ENCODE data around the gene PRLHR. TPM values are rescaled to one million over a fixed set of nuclear protein-coding genes. Genes with fewer than 3 reads are reported as not detected.
"Not testable (repeated sequence)": the region's sequence is repeated elsewhere in the genome, so short reads cannot be mapped to it uniquely, and the experiment has no call there.

PRLHR gene
- total and polyA plus RNA-seq, 10 of the 15 experiments (the other 5 are each of a cell fraction or from before 2014, with no cell fraction given) = not detected

DNA sequence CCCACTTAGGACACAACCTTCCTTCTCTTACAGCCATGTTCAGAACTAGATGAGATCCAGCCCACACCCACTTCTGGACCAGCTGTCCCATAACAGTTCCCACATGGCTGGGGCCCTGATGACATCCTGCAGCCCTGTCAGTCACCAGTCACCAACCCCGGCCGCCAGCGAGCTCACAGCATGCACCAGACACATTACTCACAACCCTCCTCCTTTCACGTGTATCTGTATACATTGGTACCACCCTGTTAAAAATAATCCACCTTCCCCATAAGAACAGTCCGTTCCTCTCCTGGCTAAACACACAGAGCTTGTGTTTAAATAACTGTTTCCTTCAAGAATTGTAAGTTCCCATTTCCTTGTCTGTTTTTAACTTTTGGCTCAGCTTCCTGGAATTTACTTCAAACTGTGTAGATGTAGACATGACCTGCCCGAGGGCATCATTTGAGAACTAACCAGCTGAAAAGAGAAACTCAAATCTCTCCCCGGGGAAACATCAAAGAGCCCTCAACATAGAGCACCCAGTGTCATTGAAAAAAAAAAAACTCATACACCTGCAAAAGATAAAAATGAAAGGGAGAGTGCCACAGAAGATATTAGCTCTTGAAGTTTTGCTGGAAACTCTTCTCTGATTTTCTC, 26.0 kb upstream of the PRLHR start:
- FAIRE-seq (no peak), ATAC-seq (no peak), DNase-seq (ENCODE audit: low read depth, low spot score) (no peak)
- ChIA-PET POLR2A (no interaction called here), RAD21 (ENCODE audit: unreplicated experiment) (no interaction called here), SMC1A (ENCODE audit: uncharacterized antibody, unreplicated experiment) (interaction anchor here (0.8 kb wide), 1 partner anchor 15 kb away, joined by 3 read pairs; no protein-coding TSS in a partner anchor), CTCF (no interaction called here)
- Histone ChIP-seq H3K4me3 (no peak overlapping the region), H3K27me3 (replicated peaks in 1 of 2; ENCODE audit: control insufficient read depth in 2 of 2, insufficient read depth in 2 of 2, low read length in 1 of 2) (no peaks in the 10 kb centered on the region; a peak in 2 of 4 replicates), H3K9me3 (replicated peaks; ENCODE audit: control insufficient read depth, insufficient read depth, low read length) (no peaks in the 10 kb centered on the region), H3K9ac (ENCODE audit: control insufficient read depth, insufficient read depth, low read length) (no peak overlapping the region), H3K4me2 (ENCODE audit: control insufficient read depth, insufficient read depth) (no peak overlapping the region), H4K20me1 (ENCODE audit: control insufficient read depth, insufficient read depth) (no peaks in the 10 kb centered on the region), H3K27ac (ENCODE audit: control insufficient read depth, insufficient read depth) (no peak overlapping the region), H2AFZ (ENCODE audit: control insufficient read depth, low read depth, low read length) (no peak overlapping the region), H3K79me2 (ENCODE audit: control insufficient read depth, insufficient read depth, low read length) (no peaks in the 10 kb centered on the region), H3K4me1 (ENCODE audit: control insufficient read depth, insufficient read depth, low read length) (no peaks in the 10 kb centered on the region), H3K36me3 (ENCODE audit: control insufficient read depth in 2 of 2, insufficient read depth in 2 of 2, low read length in 1 of 2) (no peaks in the 10 kb centered on the region)
- no TSS peak for BruUV-seq (replicated peaks)
- 5% methylated on average over 7 of the region's 7 CpGs for WGBS (ENCODE audit: insufficient coverage, insufficient replicate concordance, low lambda C conversion rate, missing lambda C conversion rate)
- TF ChIP-seq, protein P1, sequence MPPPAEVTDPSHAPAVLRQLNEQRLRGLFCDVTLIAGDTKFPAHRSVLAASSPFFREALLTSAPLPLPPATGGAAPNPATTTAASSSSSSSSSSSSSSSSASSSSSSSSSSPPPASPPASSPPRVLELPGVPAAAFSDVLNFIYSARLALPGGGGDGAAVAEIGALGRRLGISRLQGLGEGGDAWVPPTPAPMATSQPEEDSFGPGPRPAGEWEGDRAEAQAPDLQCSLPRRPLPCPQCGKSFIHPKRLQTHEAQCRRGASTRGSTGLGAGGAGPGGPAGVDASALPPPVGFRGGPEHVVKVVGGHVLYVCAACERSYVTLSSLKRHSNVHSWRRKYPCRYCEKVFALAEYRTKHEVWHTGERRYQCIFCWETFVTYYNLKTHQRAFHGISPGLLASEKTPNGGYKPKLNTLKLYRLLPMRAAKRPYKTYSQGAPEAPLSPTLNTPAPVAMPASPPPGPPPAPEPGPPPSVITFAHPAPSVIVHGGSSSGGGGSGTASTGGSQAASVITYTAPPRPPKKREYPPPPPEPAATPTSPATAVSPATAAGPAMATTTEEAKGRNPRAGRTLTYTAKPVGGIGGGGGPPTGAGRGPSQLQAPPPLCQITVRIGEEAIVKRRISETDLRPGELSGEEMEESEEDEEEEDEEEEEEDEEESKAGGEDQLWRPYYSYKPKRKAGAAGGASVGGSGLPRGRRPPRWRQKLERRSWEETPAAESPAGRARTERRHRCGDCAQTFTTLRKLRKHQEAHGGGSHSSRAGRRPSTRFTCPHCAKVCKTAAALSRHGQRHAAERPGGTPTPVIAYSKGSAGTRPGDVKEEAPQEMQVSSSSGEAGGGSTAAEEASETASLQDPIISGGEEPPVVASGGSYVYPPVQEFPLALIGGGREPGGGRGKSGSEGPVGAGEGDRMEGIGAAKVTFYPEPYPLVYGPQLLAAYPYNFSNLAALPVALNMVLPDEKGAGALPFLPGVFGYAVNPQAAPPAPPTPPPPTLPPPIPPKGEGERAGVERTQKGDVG (CRISPR knock-in tag; IDR thresholded peaks at IDR 0.05) = no peak
- TF ChIP-seq, protein P2, sequence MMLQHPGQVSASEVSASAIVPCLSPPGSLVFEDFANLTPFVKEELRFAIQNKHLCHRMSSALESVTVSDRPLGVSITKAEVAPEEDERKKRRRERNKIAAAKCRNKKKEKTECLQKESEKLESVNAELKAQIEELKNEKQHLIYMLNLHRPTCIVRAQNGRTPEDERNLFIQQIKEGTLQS (IDR thresholded peaks at IDR 0.05; ENCODE audit: borderline replicate concordance, extremely low read depth, low read depth, low read length) = no peak
- TF ChIP-seq NFYA (IDR thresholded peaks at IDR 0.05; ENCODE audit: borderline replicate concordance, low read depth, low read length) (no peak), STAT3 (IDR thresholded peaks at IDR 0.05; ENCODE audit: low read depth, low read length) (no peak)
- intact Hi-C loops (cut with micrococcal nuclease; ENCODE audit: unreplicated experiment) = no loop called here
- in situ Hi-C loops (cut with MboI) = no loop called here

DNA sequence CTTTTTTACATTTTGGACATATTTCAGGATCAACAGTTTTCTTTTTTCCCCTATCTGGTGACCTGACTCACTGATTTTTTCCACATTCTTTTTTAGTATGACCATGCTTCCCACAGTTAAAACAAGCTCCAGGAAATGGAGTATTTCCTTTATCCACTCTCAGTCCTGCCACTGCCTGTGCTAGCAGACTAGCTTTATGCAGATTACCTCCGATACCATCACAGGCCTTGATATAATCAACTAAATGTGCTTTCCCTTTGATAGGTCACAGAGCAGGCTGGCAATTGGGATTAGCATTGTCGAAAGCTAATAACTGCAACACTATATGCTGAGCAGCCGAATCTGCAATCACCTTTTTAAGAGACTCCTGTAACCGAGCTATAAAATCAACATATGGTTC, 18.4 kb upstream of the PRLHR start:
- H4K20me1 ChIP-seq (ENCODE audit: control insufficient read depth, insufficient read depth); SMC1A ChIA-PET (ENCODE audit: uncharacterized antibody, unreplicated experiment); H3K9ac ChIP-seq (ENCODE audit: control insufficient read depth, insufficient read depth, low read length); H2AFZ ChIP-seq (ENCODE audit: control insufficient read depth, low read depth, low read length); H3K4me1 ChIP-seq (ENCODE audit: control insufficient read depth, insufficient read depth, low read length); H3K4me2 ChIP-seq (ENCODE audit: control insufficient read depth, insufficient read depth); FAIRE-seq; H3K27me3 ChIP-seq (replicated peaks in 1 of 2; ENCODE audit: control insufficient read depth in 2 of 2, insufficient read depth in 2 of 2, low read length in 1 of 2); in situ Hi-C loops (cut with MboI); H3K27ac ChIP-seq (ENCODE audit: control insufficient read depth, insufficient read depth); H3K9me3 ChIP-seq (replicated peaks; ENCODE audit: control insufficient read depth, insufficient read depth, low read length); H3K79me2 ChIP-seq (ENCODE audit: control insufficient read depth, insufficient read depth, low read length); H3K36me3 ChIP-seq (ENCODE audit: control insufficient read depth in 2 of 2, insufficient read depth in 2 of 2, low read length in 1 of 2); H3K4me3 ChIP-seq; ATAC-seq; BruUV-seq (replicated peaks); POLR2A ChIA-PET; DNase-seq (ENCODE audit: low read depth, low spot score); intact Hi-C loops (cut with micrococcal nuclease; ENCODE audit: unreplicated experiment); RAD21 ChIA-PET (ENCODE audit: unreplicated experiment): not testable (repeated sequence)
- CTCF ChIA-PET = interaction anchor here (2.9 kb wide), 1 partner anchor 13 kb away, joined by 8 read pairs; no protein-coding TSS in a partner anchor
- WGBS (ENCODE audit: insufficient coverage, insufficient replicate concordance, low lambda C conversion rate, missing lambda C conversion rate) = 21% methylated on average over 4 of the region's 4 CpGs
